H54 (cell line): ENCODE data around the gene MN1.

Source experiments
- DNase-seq: peaks from one replicate; pipeline ENCODE4 v3.0.0; 2011; ENCODE audit warnings: low spot score, mixed read lengths; ENCODE audit not compliant: insufficient read length
- FAIRE-seq: peaks from 3 replicates; lab custom pipeline; 2011; peaks lifted over from hg19 to GRCh38; lab: Jason Lieb, UNC
- POLR2A ChIP-seq: IDR thresholded peaks from 2 replicates; pipeline ENCODE4 v1.6.1; 2011; ENCODE audit warnings: low read depth, mild to moderate bottlenecking, low read length

Gene MN1

GRCh38 chr22:27790376-27791158, 11.0 kb downstream of the MN1 start:
- DNase-seq (no peak), FAIRE-seq (no peak)
- TF ChIP-seq POLR2A: no peak

- TF ChIP-seq POLR2A: no peak
- DNase-seq (no peak), FAIRE-seq (no peak)
These were observed 12.9 kb downstream of the MN1 start for GRCh38 chr22:27788500-27789288.

- TF ChIP-seq POLR2A: no peak
- DNase-seq (no peak), FAIRE-seq (no peak)
These were observed 14.6 kb downstream of the MN1 start for GRCh38 chr22:27786965-27787364.

- no peak for FAIRE-seq
- no peak for DNase-seq
- TF ChIP-seq POLR2A: no peak
These were observed 15.1 kb downstream of the MN1 start for GRCh38 chr22:27786291-27786932.

- FAIRE-seq: no peak
- no peak for DNase-seq
- no peak for TF ChIP-seq POLR2A
These were observed 15.7 kb downstream of the MN1 start for GRCh38 chr22:27785831-27786230.

- TF ChIP-seq POLR2A: no peak
- no peak for DNase-seq
- no peak for FAIRE-seq
These were observed 17.5 kb downstream of the MN1 start for GRCh38 chr22:27784120-27784475.

- FAIRE-seq (no peak), DNase-seq (no peak)
- no peak for TF ChIP-seq POLR2A
These were observed 18.0 kb downstream of the MN1 start for GRCh38 chr22:27783436-27784119.

- no peak for TF ChIP-seq POLR2A
- no peak for FAIRE-seq
- no peak for DNase-seq
These were observed 19.5 kb downstream of the MN1 start for GRCh38 chr22:27782088-27782487.

- no peak for TF ChIP-seq POLR2A
- DNase-seq (no peak), FAIRE-seq (no peak)
These were observed 21.4 kb downstream of the MN1 start for GRCh38 chr22:27780161-27780575.

- no peak for TF ChIP-seq POLR2A
- DNase-seq (no peak), FAIRE-seq (no peak)
These were observed 21.9 kb downstream of the MN1 start for GRCh38 chr22:27779643-27780042.

- FAIRE-seq: no peak
- TF ChIP-seq POLR2A: no peak
These were observed 23.1 kb downstream of the MN1 start for GRCh38 chr22:27778294-27779090.

GRCh38 chr22:27777128-27777527, 24.4 kb downstream of the MN1 start:
- TF ChIP-seq POLR2A: no peak
- no peak for FAIRE-seq
- no peak for DNase-seq

More at GRCh38 chr22:27778294-27779090, 23.1 kb downstream of the MN1 start:
- DNase-seq: no peak

GRCh38 chr22:27776650-27776958, 25.0 kb downstream of the MN1 start:
- FAIRE-seq (no peak), DNase-seq (no peak)
- TF ChIP-seq POLR2A: no peak
